HepG2 (cell line): ENCODE data around the gene NPAS2. TPM values are rescaled to one million over a fixed set of nuclear protein-coding genes. Genes with fewer than 3 reads are reported as not detected.

Experiments
- DNMT3B ChIP-seq: conservative IDR thresholded peaks from 2 replicates; pipeline ENCODE4 v1.6.1; 2016; ENCODE audit warnings: missing biosample characterization, control low read depth
- HNRNPLL ChIP-seq: fragments of 200-400 bp; formaldehyde crosslinking; IDR thresholded peaks from 2 replicates; pipeline ENCODE4 v1.6.1; 2017; ENCODE audit warnings: mild to moderate bottlenecking, low read depth, low read length; ENCODE audit not compliant: poor library complexity, severe bottlenecking
- JUN ChIP-seq: sonication (generic); formaldehyde crosslinking; IDR thresholded peaks from 2 replicates; pipeline ENCODE4 v1.4.0; 2020; ENCODE audit warnings: mild to moderate bottlenecking, missing genetic modification reagents
- MEIS1 ChIP-seq: sonication (generic); formaldehyde crosslinking; IDR thresholded peaks from 2 replicates; pipeline ENCODE4 v1.9.0; 2021; ENCODE audit warnings: mild to moderate bottlenecking, missing genetic modification reagents, moderate library complexity, borderline replicate concordance
- PITX1 ChIP-seq: sonication (generic); formaldehyde crosslinking; IDR thresholded peaks from 2 replicates; pipeline ENCODE4 v1.5.1; 2020; ENCODE audit warnings: mild to moderate bottlenecking, missing genetic modification reagents
- RNF2 ChIP-seq: fragments of 450-650 bp; conservative IDR thresholded peaks from 2 replicates; pipeline ENCODE4 v1.6.1; 2016; ENCODE audit warnings: low read depth
- RORA ChIP-seq: sonication (generic); formaldehyde crosslinking; IDR thresholded peaks from 2 replicates; pipeline ENCODE4 v1.5.0; 2020; ENCODE audit warnings: mild to moderate bottlenecking, missing genetic modification reagents, moderate library complexity
- SMAD1 ChIP-seq: sonication (generic); formaldehyde crosslinking; IDR thresholded peaks from 2 replicates; pipeline ENCODE4 v1.4.0; 2020; ENCODE audit warnings: missing genetic modification reagents, low read depth, mild to moderate bottlenecking, borderline replicate concordance
- SMARCC2 ChIP-seq: fragments of 450-650 bp; IDR thresholded peaks from 2 replicates; pipeline ENCODE4 v1.6.1; 2017; ENCODE audit warnings: antibody characterized with exemption, mild to moderate bottlenecking
- SOX6 ChIP-seq, 2 experiments: fragments of 450-650 bp in 1 of 2; sonication (generic) in 1 of 2; formaldehyde crosslinking in 1 of 2; IDR thresholded peaks; 2 replicates each; pipeline versions ENCODE4 v1.4.0 to v1.6.1; 2017 to 2020; ENCODE audit warnings: antibody characterized with exemption in 1 of 2, mild to moderate bottlenecking in 1 of 2, missing genetic modification reagents in 1 of 2
- SUZ12 ChIP-seq: fragments of 150-350 bp; IDR thresholded peaks from 2 replicates; pipeline ENCODE4 v1.6.1; 2014; ENCODE audit warnings: low read depth, low read length
- WIZ ChIP-seq: sonication (generic); formaldehyde crosslinking; IDR thresholded peaks from 2 replicates; pipeline ENCODE4 v1.5.1; 2020; ENCODE audit warnings: mild to moderate bottlenecking, missing genetic modification reagents
- ZFY ChIP-seq: sonication (generic); formaldehyde crosslinking; IDR thresholded peaks from 2 replicates; pipeline ENCODE4 v1.4.0; 2020; ENCODE audit warnings: missing genetic modification reagents
- ZNF432 ChIP-seq: sonication (generic); formaldehyde crosslinking; IDR thresholded peaks from 2 replicates; pipeline ENCODE4 v1.5.0; 2020; ENCODE audit warnings: missing genetic modification reagents, mild to moderate bottlenecking, borderline replicate concordance
- ZNF484 ChIP-seq: sonication (generic); formaldehyde crosslinking; IDR thresholded peaks from 2 replicates; pipeline ENCODE4 v1.5.1; 2020; ENCODE audit warnings: mild to moderate bottlenecking, low read depth, missing genetic modification reagents, borderline replicate concordance
- ZNF775 ChIP-seq: sonication (generic); formaldehyde crosslinking; IDR thresholded peaks from 2 replicates; pipeline ENCODE4 v1.4.0; 2020; ENCODE audit warnings: missing genetic modification reagents, mild to moderate bottlenecking, moderate library complexity, borderline replicate concordance
- polyA plus RNA-seq, 8 experiments: library from polyadenylated mRNA; depleted of rRNA in 3 of 8; stranded (reverse) in 7 of 8; unstranded in 1 of 8; fragments of >200 nt; fragmentation: Illumina TruSeq in 4 of 8; extraction: Trizol in 4 of 8; gene quantifications; 2 replicates each; pipeline versions ENCODE4 v1.2.1 to v1.2.3, GENCODE V29; 2011 to 2016; ENCODE audit warnings: low read depth in 4 of 8, missing spikeins in 1 of 8, mixed read lengths in 1 of 8; ENCODE audit not compliant: insufficient read depth in 1 of 8
- total RNA-seq, 5 experiments: library from RNA; depleted of rRNA; stranded (reverse); fragments of >200 nt; fragmentation: Illumina TruSeq; extraction: Trizol; gene quantifications; 2 replicates each; pipeline ENCODE4 v1.2.3, GENCODE V29; 2016; ENCODE audit warnings: low read depth in 1 of 5
- TF ChIP-seq, protein P1 (sequence below): sonication (generic); formaldehyde crosslinking; IDR thresholded peaks from 2 replicates; pipeline ENCODE4 v1.5.1; 2020; ENCODE audit warnings: mild to moderate bottlenecking, missing genetic modification reagents, borderline replicate concordance
- TF ChIP-seq, protein P2 (sequence below): sonication (generic); formaldehyde crosslinking; IDR thresholded peaks from 2 replicates; pipeline ENCODE4 v1.4.0; 2020; ENCODE audit warnings: missing genetic modification reagents, borderline replicate concordance
- TF ChIP-seq, protein P3 (sequence below): sonication (generic); formaldehyde crosslinking; IDR thresholded peaks from 2 replicates; pipeline ENCODE4 v1.4.0; 2020; ENCODE audit warnings: missing genetic modification reagents, borderline replicate concordance

The NPAS2 gene
- total and polyA plus RNA-seq, 2 of the 13 experiments (the other 11 are each of a cell fraction or from before 2014, with no cell fraction given): 14.8 to 37.5 TPM

DNA sequence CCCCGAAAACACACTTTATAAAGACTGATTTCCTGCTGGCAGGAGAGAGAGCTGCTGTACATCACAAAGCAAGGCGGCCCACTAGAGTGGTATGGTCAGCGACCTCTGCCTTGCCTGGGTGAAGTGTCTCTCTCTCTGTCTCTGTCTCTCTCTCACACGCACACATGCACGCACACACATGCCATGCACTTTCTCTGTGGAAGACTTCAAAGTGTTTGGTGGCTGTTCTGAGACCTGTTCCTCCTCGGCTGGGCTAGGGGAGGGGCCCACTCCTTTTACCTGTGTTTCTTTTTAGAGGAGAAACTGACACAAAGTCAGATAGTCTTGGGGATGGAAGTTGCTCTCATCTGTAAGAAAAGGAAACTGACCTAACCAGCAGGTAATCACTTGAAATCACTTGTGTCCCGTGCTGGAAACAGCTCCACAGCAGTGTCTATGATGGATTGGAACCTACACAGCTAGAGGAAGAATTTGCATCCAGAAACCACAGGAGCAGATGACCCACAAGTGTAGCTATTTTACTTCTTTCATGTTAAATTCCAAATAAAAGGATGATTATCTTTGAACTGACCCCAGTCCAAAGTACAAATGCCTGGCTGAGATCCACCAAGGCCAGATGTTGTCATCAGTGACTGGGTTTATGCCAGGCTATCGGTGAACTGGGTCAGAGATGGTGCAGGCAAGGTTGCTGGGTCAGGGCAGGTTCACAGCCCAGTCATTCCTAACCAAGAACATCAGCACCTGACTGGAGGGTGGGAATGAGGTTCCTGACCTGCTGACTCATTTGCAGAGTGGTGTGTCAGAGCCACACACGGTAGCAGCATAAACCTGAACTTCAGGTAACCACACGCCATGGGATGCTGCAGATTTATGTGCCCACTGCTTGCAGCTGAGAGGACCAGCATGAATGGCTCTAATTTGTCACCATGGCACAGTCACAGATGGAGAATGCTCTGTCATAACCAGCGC is 63.0 kb downstream of the NPAS2 start (continued):
- TF ChIP-seq, protein P1, sequence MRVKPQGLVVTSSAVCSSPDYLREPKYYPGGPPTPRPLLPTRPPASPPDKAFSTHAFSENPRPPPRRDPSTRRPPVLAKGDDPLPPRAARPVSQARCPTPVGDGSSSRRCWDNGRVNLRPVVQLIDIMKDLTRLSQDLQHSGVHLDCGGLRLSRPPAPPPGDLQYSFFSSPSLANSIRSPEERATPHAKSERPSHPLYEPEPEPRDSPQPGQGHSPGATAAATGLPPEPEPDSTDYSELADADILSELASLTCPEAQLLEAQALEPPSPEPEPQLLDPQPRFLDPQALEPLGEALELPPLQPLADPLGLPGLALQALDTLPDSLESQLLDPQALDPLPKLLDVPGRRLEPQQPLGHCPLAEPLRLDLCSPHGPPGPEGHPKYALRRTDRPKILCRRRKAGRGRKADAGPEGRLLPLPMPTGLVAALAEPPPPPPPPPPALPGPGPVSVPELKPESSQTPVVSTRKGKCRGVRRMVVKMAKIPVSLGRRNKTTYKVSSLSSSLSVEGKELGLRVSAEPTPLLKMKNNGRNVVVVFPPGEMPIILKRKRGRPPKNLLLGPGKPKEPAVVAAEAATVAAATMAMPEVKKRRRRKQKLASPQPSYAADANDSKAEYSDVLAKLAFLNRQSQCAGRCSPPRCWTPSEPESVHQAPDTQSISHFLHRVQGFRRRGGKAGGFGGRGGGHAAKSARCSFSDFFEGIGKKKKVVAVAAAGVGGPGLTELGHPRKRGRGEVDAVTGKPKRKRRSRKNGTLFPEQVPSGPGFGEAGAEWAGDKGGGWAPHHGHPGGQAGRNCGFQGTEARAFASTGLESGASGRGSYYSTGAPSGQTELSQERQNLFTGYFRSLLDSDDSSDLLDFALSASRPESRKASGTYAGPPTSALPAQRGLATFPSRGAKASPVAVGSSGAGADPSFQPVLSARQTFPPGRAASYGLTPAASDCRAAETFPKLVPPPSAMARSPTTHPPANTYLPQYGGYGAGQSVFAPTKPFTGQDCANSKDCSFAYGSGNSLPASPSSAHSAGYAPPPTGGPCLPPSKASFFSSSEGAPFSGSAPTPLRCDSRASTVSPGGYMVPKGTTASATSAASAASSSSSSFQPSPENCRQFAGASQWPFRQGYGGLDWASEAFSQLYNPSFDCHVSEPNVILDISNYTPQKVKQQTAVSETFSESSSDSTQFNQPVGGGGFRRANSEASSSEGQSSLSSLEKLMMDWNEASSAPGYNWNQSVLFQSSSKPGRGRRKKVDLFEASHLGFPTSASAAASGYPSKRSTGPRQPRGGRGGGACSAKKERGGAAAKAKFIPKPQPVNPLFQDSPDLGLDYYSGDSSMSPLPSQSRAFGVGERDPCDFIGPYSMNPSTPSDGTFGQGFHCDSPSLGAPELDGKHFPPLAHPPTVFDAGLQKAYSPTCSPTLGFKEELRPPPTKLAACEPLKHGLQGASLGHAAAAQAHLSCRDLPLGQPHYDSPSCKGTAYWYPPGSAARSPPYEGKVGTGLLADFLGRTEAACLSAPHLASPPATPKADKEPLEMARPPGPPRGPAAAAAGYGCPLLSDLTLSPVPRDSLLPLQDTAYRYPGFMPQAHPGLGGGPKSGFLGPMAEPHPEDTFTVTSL: peak; percentile 78; the same call in 1 of the 2 replicates
- no peak for TF ChIP-seq HNRNPLL
- TF ChIP-seq, protein P2, sequence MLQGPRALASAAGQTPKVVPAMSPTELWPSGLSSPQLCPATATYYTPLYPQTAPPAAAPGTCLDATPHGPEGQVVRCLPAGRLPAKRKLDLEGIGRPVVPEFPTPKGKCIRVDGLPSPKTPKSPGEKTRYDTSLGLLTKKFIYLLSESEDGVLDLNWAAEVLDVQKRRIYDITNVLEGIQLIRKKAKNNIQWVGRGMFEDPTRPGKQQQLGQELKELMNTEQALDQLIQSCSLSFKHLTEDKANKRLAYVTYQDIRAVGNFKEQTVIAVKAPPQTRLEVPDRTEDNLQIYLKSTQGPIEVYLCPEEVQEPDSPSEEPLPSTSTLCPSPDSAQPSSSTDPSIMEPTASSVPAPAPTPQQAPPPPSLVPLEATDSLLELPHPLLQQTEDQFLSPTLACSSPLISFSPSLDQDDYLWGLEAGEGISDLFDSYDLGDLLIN (CRISPR knock-in tag): no peak
- peak; percentile 96 for TF ChIP-seq JUN (CRISPR knock-in tag)
- TF ChIP-seq SMAD1 (CRISPR knock-in tag): no peak
- no peak for TF ChIP-seq MEIS1 (CRISPR knock-in tag)
- TF ChIP-seq SUZ12: no peak
- TF ChIP-seq ZNF775 (CRISPR knock-in tag): no peak
- TF ChIP-seq RNF2: 0 out of 2 replicates have a peak, but pooled peaks have one; percentile 26
- TF ChIP-seq ZNF484 (CRISPR knock-in tag): no peak
- TF ChIP-seq, protein P3, sequence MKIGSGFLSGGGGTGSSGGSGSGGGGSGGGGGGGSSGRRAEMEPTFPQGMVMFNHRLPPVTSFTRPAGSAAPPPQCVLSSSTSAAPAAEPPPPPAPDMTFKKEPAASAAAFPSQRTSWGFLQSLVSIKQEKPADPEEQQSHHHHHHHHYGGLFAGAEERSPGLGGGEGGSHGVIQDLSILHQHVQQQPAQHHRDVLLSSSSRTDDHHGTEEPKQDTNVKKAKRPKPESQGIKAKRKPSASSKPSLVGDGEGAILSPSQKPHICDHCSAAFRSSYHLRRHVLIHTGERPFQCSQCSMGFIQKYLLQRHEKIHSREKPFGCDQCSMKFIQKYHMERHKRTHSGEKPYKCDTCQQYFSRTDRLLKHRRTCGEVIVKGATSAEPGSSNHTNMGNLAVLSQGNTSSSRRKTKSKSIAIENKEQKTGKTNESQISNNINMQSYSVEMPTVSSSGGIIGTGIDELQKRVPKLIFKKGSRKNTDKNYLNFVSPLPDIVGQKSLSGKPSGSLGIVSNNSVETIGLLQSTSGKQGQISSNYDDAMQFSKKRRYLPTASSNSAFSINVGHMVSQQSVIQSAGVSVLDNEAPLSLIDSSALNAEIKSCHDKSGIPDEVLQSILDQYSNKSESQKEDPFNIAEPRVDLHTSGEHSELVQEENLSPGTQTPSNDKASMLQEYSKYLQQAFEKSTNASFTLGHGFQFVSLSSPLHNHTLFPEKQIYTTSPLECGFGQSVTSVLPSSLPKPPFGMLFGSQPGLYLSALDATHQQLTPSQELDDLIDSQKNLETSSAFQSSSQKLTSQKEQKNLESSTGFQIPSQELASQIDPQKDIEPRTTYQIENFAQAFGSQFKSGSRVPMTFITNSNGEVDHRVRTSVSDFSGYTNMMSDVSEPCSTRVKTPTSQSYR (CRISPR knock-in tag): peak; percentile 60; the same call in 1 of the 2 replicates
- TF ChIP-seq PITX1 (CRISPR knock-in tag): peak; percentile 83
- TF ChIP-seq SMARCC2: peak; percentile 56; the same call in 1 of the 2 replicates
- no peak for TF ChIP-seq ZNF432
- no peak for TF ChIP-seq RORA (CRISPR knock-in tag)
- no peak for TF ChIP-seq SOX6 (IDR thresholded peaks at IDR 0.05)
- peak; percentile 85 for TF ChIP-seq SOX6 (CRISPR knock-in tag; IDR thresholded peaks at IDR 0.05)
- TF ChIP-seq ZFY (CRISPR knock-in tag): no peak
- TF ChIP-seq DNMT3B: peak; percentile 95
- TF ChIP-seq WIZ (CRISPR knock-in tag): no peak
